ENCODE data around the gene PSMG3. TPM values are rescaled to one million over a fixed set of nuclear protein-coding genes. Genes with fewer than 3 reads are reported as not detected.
"Not testable (repeated sequence)": the region's sequence is repeated elsewhere in the genome, so short reads cannot be mapped to it uniquely, and the experiment has no call there.

PSMG3 gene
- total RNA-seq, 4 donors from 2014 or later, result 36.3 to 42.3 (median 39.5) TPM

GRCh38 chr7:1586827-1587705, 17.2 kb upstream of the PSMG3 start:
- Histone ChIP-seq H3K36me3 (peaks cover 0 to 22% (median 0%) of the 10 kb centered on the region in 3 donors), H3K9me3 (peaks cover 0 to 14% (median 0%) of the 10 kb centered on the region in 4 donors), H3K4me1 (peaks cover 0 to 3% (median under 1%) of the 10 kb centered on the region in 4 donors), H3K27ac (no peak overlapping the region), H3K4me3 (no peak overlapping the region), H3K27me3 (peaks cover 0 to 21% of the 10 kb centered on the region in 2 donors)
- 73 to 74% methylated on average over 36 to 41 of the region's 42 CpGs for WGBS, 2 donors
- TF ChIP-seq EP300 (IDR thresholded peaks at IDR 0.05), result no peak
- no peak for TF ChIP-seq CTCF (IDR thresholded peaks at IDR 0.05)
- no peak for TF ChIP-seq POLR2A (IDR thresholded peaks at IDR 0.05)
- DNase-seq (ENCODE audit: low spot score in 2 of 2), result no peak

- Histone ChIP-seq H3K36me3 (peaks cover 0 to 29% (median 0%) of the 10 kb centered on the region in 3 donors), H3K9me3 (peaks cover 0 to 14% (median 0%) of the 10 kb centered on the region in 4 donors), H3K27me3 (peaks cover 0 to 13% of the 10 kb centered on the region in 2 donors), H3K27ac (no peak overlapping the region), H3K4me3 (no peak overlapping the region), H3K4me1 (no peaks in the 10 kb centered on the region)
- TF ChIP-seq EP300 (IDR thresholded peaks at IDR 0.05) (no peak), CTCF (IDR thresholded peaks at IDR 0.05) (no peak), POLR2A (IDR thresholded peaks at IDR 0.05) (no peak)
- no peak for DNase-seq (ENCODE audit: low spot score in 2 of 2)
- 71 to 82% methylated on average over 25 to 33 of the region's 34 CpGs for WGBS, 2 donors
These were observed 16.4 kb upstream of the PSMG3 start for GRCh38 chr7:1586126-1586826.

GRCh38 chr7:1585142-1585981, 15.5 kb upstream of the PSMG3 start:
- WGBS, 2 donors, result 80 to 83% methylated on average over 18 to 33 of the region's 37 CpGs
- H3K4me3 ChIP-seq, result no peak overlapping the region
- peaks cover 0 to 38% (median 0%) of the 10 kb centered on the region in 3 donors for H3K36me3 ChIP-seq
- no peaks in the 10 kb centered on the region for H3K4me1 ChIP-seq
- no peak for TF ChIP-seq CTCF (IDR thresholded peaks at IDR 0.05)
- TF ChIP-seq EP300 (IDR thresholded peaks at IDR 0.05), result no peak
- no peak for TF ChIP-seq POLR2A (IDR thresholded peaks at IDR 0.05)
- no peak overlapping the region for H3K27ac ChIP-seq
- H3K9me3 ChIP-seq, result peaks cover 0 to 14% (median 0%) of the 10 kb centered on the region in 4 donors
- peaks cover 0 to 4% of the 10 kb centered on the region in 2 donors for H3K27me3 ChIP-seq
- DNase-seq (ENCODE audit: low spot score in 2 of 2), result no peak

- H3K4me3 ChIP-seq, result no peak overlapping the region
- peaks cover 0 to 39% (median 0%) of the 10 kb centered on the region in 3 donors for H3K36me3 ChIP-seq
- DNase-seq (ENCODE audit: low spot score in 2 of 2), result no peak
- H3K27me3 ChIP-seq, result no peaks in the 10 kb centered on the region
- 85 to 92% methylated on average over 15 to 18 of the region's 18 CpGs for WGBS, 2 donors
- no peak overlapping the region for H3K27ac ChIP-seq
- TF ChIP-seq CTCF (IDR thresholded peaks at IDR 0.05), result no peak
- TF ChIP-seq EP300 (IDR thresholded peaks at IDR 0.05), result no peak
- no peak for TF ChIP-seq POLR2A (IDR thresholded peaks at IDR 0.05)
- H3K9me3 ChIP-seq, result peaks cover 0 to 14% (median 0%) of the 10 kb centered on the region in 4 donors
- H3K4me1 ChIP-seq, result peaks cover 0 to 4% (median under 1%) of the 10 kb centered on the region in 4 donors
These were observed 14.9 kb upstream of the PSMG3 start for GRCh38 chr7:1584700-1585099.

GRCh38 chr7:1583241-1583930, 13.6 kb upstream of the PSMG3 start:
- WGBS, 2 donors, result 88 to 89% methylated on average over 19 of the region's 19 CpGs
- H3K36me3 ChIP-seq, result peaks cover 0 to 29% (median 0%) of the 10 kb centered on the region in 3 donors
- H3K4me3 ChIP-seq; H3K27ac ChIP-seq; H3K9me3 ChIP-seq; H3K27me3 ChIP-seq; DNase-seq (ENCODE audit: low spot score in 2 of 2): not testable (repeated sequence)
- H3K4me1 ChIP-seq, result peaks cover 0 to 11% (median 6%) of the 10 kb centered on the region in 4 donors
